ENCODE results near the gene PHOSPHO1. TPM values are rescaled to one million over a fixed set of nuclear protein-coding genes. Genes with fewer than 3 reads are reported as not detected.

The PHOSPHO1 gene
- total RNA-seq, 2 donors from 2014 or later, result not detected

GRCh38 chr17:49255125-49255524 lies 24.5 kb upstream of the PHOSPHO1 start:
- no peak for ATAC-seq (replicated peaks)
- Mint-ChIP-seq H3K9me3 (no peaks in the 10 kb centered on the region), H3K4me3 (no peak overlapping the region), H3K36me3 (ENCODE audit: low read depth) (no peaks in the 10 kb centered on the region), H3K27ac (no peak overlapping the region), H3K4me1 (no peaks in the 10 kb centered on the region), H3K27me3 (no peaks in the 10 kb centered on the region)

- no peaks in the 10 kb centered on the region for H3K9me3 Mint-ChIP-seq
- H3K36me3 Mint-ChIP-seq (ENCODE audit: low read depth), result no peaks in the 10 kb centered on the region
- no peak for ATAC-seq (replicated peaks)
- H3K27me3 Mint-ChIP-seq, result peaks cover 3% of the 10 kb centered on the region
- no peaks in the 10 kb centered on the region for H3K4me1 Mint-ChIP-seq
- no peak overlapping the region for H3K27ac Mint-ChIP-seq
- H3K4me3 Mint-ChIP-seq, result no peak overlapping the region
Measured at GRCh38 chr17:49254066-49254465, 23.5 kb upstream of the PHOSPHO1 start.

GRCh38 chr17:49252148-49252695 lies 21.6 kb upstream of the PHOSPHO1 start:
- no peaks in the 10 kb centered on the region for H3K36me3 Mint-ChIP-seq (ENCODE audit: low read depth)
- no peak overlapping the region for H3K27ac Mint-ChIP-seq

GRCh38 chr17:49249890-49250522 lies 19.4 kb upstream of the PHOSPHO1 start:
- Mint-ChIP-seq H3K36me3 (ENCODE audit: low read depth) (no peaks in the 10 kb centered on the region), H3K27me3 (peaks cover 10% of the 10 kb centered on the region), H3K27ac (no peak overlapping the region)

More at GRCh38 chr17:49252148-49252695, 21.6 kb upstream of the PHOSPHO1 start:
- ATAC-seq (replicated peaks), result no peak
- Mint-ChIP-seq H3K4me1 (no peaks in the 10 kb centered on the region), H3K4me3 (no peak overlapping the region), H3K27me3 (peaks cover 10% of the 10 kb centered on the region), H3K9me3 (no peaks in the 10 kb centered on the region)

GRCh38 chr17:49249292-49249794 lies 18.8 kb upstream of the PHOSPHO1 start:
- no peaks in the 10 kb centered on the region for H3K9me3 Mint-ChIP-seq
- H3K36me3 Mint-ChIP-seq (ENCODE audit: low read depth), result no peaks in the 10 kb centered on the region

More at GRCh38 chr17:49249890-49250522, 19.4 kb upstream of the PHOSPHO1 start:
- no peaks in the 10 kb centered on the region for H3K9me3 Mint-ChIP-seq
- no peaks in the 10 kb centered on the region for H3K4me1 Mint-ChIP-seq
- H3K4me3 Mint-ChIP-seq, result no peak overlapping the region
- ATAC-seq (replicated peaks), result no peak

GRCh38 chr17:49247944-49248343 lies 17.4 kb upstream of the PHOSPHO1 start:
- Mint-ChIP-seq H3K9me3 (no peaks in the 10 kb centered on the region), H3K4me3 (no peak overlapping the region), H3K27me3 (peaks cover 10% of the 10 kb centered on the region), H3K36me3 (ENCODE audit: low read depth) (no peaks in the 10 kb centered on the region), H3K4me1 (no peaks in the 10 kb centered on the region), H3K27ac (no peak overlapping the region)
- ATAC-seq (replicated peaks), result no peak

More at GRCh38 chr17:49249292-49249794, 18.8 kb upstream of the PHOSPHO1 start:
- ATAC-seq (replicated peaks), result no peak
- Mint-ChIP-seq H3K27me3 (peaks cover 10% of the 10 kb centered on the region), H3K27ac (no peak overlapping the region), H3K4me3 (no peak overlapping the region), H3K4me1 (no peaks in the 10 kb centered on the region)

GRCh38 chr17:49244839-49245238 lies 14.3 kb upstream of the PHOSPHO1 start:
- ATAC-seq (replicated peaks), result no peak
- no peaks in the 10 kb centered on the region for H3K9me3 Mint-ChIP-seq
- peaks cover 16% of the 10 kb centered on the region for H3K27me3 Mint-ChIP-seq
- no peaks in the 10 kb centered on the region for H3K4me1 Mint-ChIP-seq
- no peak overlapping the region for H3K27ac Mint-ChIP-seq
- no peak overlapping the region for H3K4me3 Mint-ChIP-seq
- no peaks in the 10 kb centered on the region for H3K36me3 Mint-ChIP-seq (ENCODE audit: low read depth)

- Mint-ChIP-seq H3K27me3 (peaks cover 6% of the 10 kb centered on the region), H3K4me1 (no peaks in the 10 kb centered on the region), H3K36me3 (ENCODE audit: low read depth) (no peaks in the 10 kb centered on the region), H3K9me3 (no peaks in the 10 kb centered on the region), H3K4me3 (no peak overlapping the region), H3K27ac (no peak overlapping the region)
- ATAC-seq (replicated peaks), result no peak
Measured at GRCh38 chr17:49242813-49243212, 12.2 kb upstream of the PHOSPHO1 start.

- no peak for ATAC-seq (replicated peaks)
- no peaks in the 10 kb centered on the region for H3K4me1 Mint-ChIP-seq
- H3K9me3 Mint-ChIP-seq, result no peaks in the 10 kb centered on the region
- H3K36me3 Mint-ChIP-seq (ENCODE audit: low read depth), result no peaks in the 10 kb centered on the region
- H3K27me3 Mint-ChIP-seq, result peaks cover 6% of the 10 kb centered on the region
- H3K4me3 Mint-ChIP-seq, result no peak overlapping the region
- H3K27ac Mint-ChIP-seq, result no peak overlapping the region
Measured at GRCh38 chr17:49241692-49242397, 11.3 kb upstream of the PHOSPHO1 start.

GRCh38 chr17:49241040-49241439 lies 10.5 kb upstream of the PHOSPHO1 start:
- no peaks in the 10 kb centered on the region for H3K36me3 Mint-ChIP-seq (ENCODE audit: low read depth)

GRCh38 chr17:49240619-49241018 lies 10.0 kb upstream of the PHOSPHO1 start:
- no peaks in the 10 kb centered on the region for H3K4me1 Mint-ChIP-seq
- H3K4me3 Mint-ChIP-seq, result no peak overlapping the region
- H3K27me3 Mint-ChIP-seq, result peaks cover 6% of the 10 kb centered on the region
- no peaks in the 10 kb centered on the region for H3K36me3 Mint-ChIP-seq (ENCODE audit: low read depth)
- ATAC-seq (replicated peaks), result no peak
- no peaks in the 10 kb centered on the region for H3K9me3 Mint-ChIP-seq
- no peak overlapping the region for H3K27ac Mint-ChIP-seq

More at GRCh38 chr17:49241040-49241439, 10.5 kb upstream of the PHOSPHO1 start:
- no peaks in the 10 kb centered on the region for H3K9me3 Mint-ChIP-seq
- no peak overlapping the region for H3K4me3 Mint-ChIP-seq
- ATAC-seq (replicated peaks), result no peak
- H3K27ac Mint-ChIP-seq, result no peak overlapping the region
- H3K4me1 Mint-ChIP-seq, result no peaks in the 10 kb centered on the region
- H3K27me3 Mint-ChIP-seq, result peaks cover 6% of the 10 kb centered on the region

GRCh38 chr17:49239963-49240362 lies 9.4 kb upstream of the PHOSPHO1 start:
- no peak for ATAC-seq (replicated peaks)
- no peaks in the 10 kb centered on the region for H3K9me3 Mint-ChIP-seq
- H3K4me3 Mint-ChIP-seq, result no peak overlapping the region
- no peaks in the 10 kb centered on the region for H3K4me1 Mint-ChIP-seq
- H3K27me3 Mint-ChIP-seq, result peaks cover 6% of the 10 kb centered on the region
- H3K36me3 Mint-ChIP-seq (ENCODE audit: low read depth), result no peaks in the 10 kb centered on the region
- H3K27ac Mint-ChIP-seq, result no peak overlapping the region

- H3K4me3 Mint-ChIP-seq, result no peak overlapping the region
- H3K36me3 Mint-ChIP-seq (ENCODE audit: low read depth), result no peaks in the 10 kb centered on the region
- H3K27ac Mint-ChIP-seq, result no peak overlapping the region
- H3K27me3 Mint-ChIP-seq, result peaks cover 3% of the 10 kb centered on the region
- H3K9me3 Mint-ChIP-seq, result no peaks in the 10 kb centered on the region
- H3K4me1 Mint-ChIP-seq, result peaks cover 8% of the 10 kb centered on the region
- ATAC-seq (replicated peaks), result no peak
Measured at GRCh38 chr17:49235896-49236295, 5.3 kb upstream of the PHOSPHO1 start.

- H3K36me3 Mint-ChIP-seq (ENCODE audit: low read depth), result no peaks in the 10 kb centered on the region
- H3K4me1 Mint-ChIP-seq, result peaks cover 8% of the 10 kb centered on the region
- H3K4me3 Mint-ChIP-seq, result no peak overlapping the region
- peaks cover 5% of the 10 kb centered on the region for H3K27me3 Mint-ChIP-seq
- no peaks in the 10 kb centered on the region for H3K9me3 Mint-ChIP-seq
- ATAC-seq (replicated peaks), result no peak
- no peak overlapping the region for H3K27ac Mint-ChIP-seq
Measured at GRCh38 chr17:49234509-49235080, 4.0 kb upstream of the PHOSPHO1 start.

- H3K27me3 Mint-ChIP-seq, result peaks cover 7% of the 10 kb centered on the region
- H3K4me3 Mint-ChIP-seq, result peak overlapping the region; percentile 80
- H3K9me3 Mint-ChIP-seq, result no peaks in the 10 kb centered on the region
- peaks cover 8% of the 10 kb centered on the region for H3K4me1 Mint-ChIP-seq
- ATAC-seq (replicated peaks), result no peak
- no peak overlapping the region for H3K27ac Mint-ChIP-seq
- no peaks in the 10 kb centered on the region for H3K36me3 Mint-ChIP-seq (ENCODE audit: low read depth)
Measured at GRCh38 chr17:49231563-49231894, 942 bp upstream of the PHOSPHO1 start.

Data from activated T-helper 17 cell treated with anti-CD3 and anti-CD28 coated beads, Interleukin-2, amount 50 U/mL, for 72 hours (primary cell).